ENCODE results near the gene CD34.

CD34 gene

GRCh38 chr1:207898836-207899235 lies 12.1 kb downstream of the CD34 start:
- no peaks in the 10 kb centered on the region for H3K9me3 ChIP-seq (ENCODE audit: severe bottlenecking)
- no peak overlapping the region for H3K27ac ChIP-seq (ENCODE audit: poor library complexity, severe bottlenecking)
- no peak for DNase-seq (ENCODE audit: low spot score)
- no peaks in the 10 kb centered on the region for H3K36me3 ChIP-seq (ENCODE audit: low read depth)
- no peaks in the 10 kb centered on the region for H3K27me3 ChIP-seq (ENCODE audit: insufficient read depth, poor library complexity, severe bottlenecking)
- no peak overlapping the region for H3K4me3 ChIP-seq (ENCODE audit: severe bottlenecking)
- no peak for ATAC-seq (ENCODE audit: low read depth)
- H3K4me1 ChIP-seq (ENCODE audit: insufficient read depth, poor library complexity, severe bottlenecking) = no peaks in the 10 kb centered on the region
- TF ChIP-seq, protein P1, sequence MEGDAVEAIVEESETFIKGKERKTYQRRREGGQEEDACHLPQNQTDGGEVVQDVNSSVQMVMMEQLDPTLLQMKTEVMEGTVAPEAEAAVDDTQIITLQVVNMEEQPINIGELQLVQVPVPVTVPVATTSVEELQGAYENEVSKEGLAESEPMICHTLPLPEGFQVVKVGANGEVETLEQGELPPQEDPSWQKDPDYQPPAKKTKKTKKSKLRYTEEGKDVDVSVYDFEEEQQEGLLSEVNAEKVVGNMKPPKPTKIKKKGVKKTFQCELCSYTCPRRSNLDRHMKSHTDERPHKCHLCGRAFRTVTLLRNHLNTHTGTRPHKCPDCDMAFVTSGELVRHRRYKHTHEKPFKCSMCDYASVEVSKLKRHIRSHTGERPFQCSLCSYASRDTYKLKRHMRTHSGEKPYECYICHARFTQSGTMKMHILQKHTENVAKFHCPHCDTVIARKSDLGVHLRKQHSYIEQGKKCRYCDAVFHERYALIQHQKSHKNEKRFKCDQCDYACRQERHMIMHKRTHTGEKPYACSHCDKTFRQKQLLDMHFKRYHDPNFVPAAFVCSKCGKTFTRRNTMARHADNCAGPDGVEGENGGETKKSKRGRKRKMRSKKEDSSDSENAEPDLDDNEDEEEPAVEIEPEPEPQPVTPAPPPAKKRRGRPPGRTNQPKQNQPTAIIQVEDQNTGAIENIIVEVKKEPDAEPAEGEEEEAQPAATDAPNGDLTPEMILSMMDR (IDR thresholded peaks at IDR 0.05; ENCODE audit: poor library complexity, severe bottlenecking) = no peak

DNA sequence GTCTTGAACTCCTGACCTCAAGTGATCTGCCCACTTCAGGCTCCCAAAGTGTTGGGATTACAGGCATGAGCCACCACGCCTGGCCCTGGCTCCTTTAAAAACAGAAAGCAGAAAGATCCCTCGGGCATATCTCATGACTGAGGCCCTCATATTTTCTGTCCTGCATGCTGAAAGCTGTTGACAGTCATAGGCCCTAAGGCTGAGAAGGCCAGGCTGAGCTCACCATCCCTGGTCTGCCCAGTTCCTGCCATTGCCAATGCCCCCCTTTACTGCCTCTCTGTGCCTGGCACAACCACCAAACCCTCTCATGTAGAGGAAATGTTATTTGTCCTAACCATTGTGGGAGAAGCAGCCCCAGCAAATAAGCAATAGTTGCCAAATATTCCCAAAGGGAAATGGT lies 12.7 kb downstream of the CD34 start:
- no peak for DNase-seq (ENCODE audit: low spot score)
- no peaks in the 10 kb centered on the region for H3K4me1 ChIP-seq (ENCODE audit: insufficient read depth, poor library complexity, severe bottlenecking)
- no peak overlapping the region for H3K4me3 ChIP-seq (ENCODE audit: severe bottlenecking)
- no peaks in the 10 kb centered on the region for H3K36me3 ChIP-seq (ENCODE audit: low read depth)
- no peak for ATAC-seq (ENCODE audit: low read depth)
- H3K9me3 ChIP-seq (ENCODE audit: severe bottlenecking) = no peaks in the 10 kb centered on the region
- no peaks in the 10 kb centered on the region for H3K27me3 ChIP-seq (ENCODE audit: insufficient read depth, poor library complexity, severe bottlenecking)
- TF ChIP-seq, protein P1 (IDR thresholded peaks at IDR 0.05; ENCODE audit: poor library complexity, severe bottlenecking) = no peak
- no peak overlapping the region for H3K27ac ChIP-seq (ENCODE audit: poor library complexity, severe bottlenecking)

DNA sequence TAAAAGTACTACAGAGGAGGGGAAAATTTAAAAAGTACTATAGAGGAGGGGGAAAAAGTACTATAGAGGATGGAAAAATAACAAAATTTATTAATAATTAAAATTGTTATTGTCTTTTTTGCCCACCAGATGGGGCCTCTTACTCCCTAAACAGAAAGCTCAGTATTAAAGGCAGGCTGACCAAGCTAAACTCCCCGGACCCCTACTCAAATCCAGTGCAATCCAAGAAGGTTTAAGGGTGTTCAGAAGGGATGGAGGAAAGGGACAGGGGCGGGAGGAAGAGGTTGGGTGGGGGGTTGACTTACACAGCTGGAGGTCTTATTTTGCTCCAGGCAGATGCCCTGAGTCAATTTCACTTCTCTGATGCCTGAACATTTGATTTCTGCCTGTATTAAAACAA lies 13.7 kb downstream of the CD34 start:
- no peak overlapping the region for H3K27ac ChIP-seq (ENCODE audit: poor library complexity, severe bottlenecking)
- no peaks in the 10 kb centered on the region for H3K9me3 ChIP-seq (ENCODE audit: severe bottlenecking)
- no peak overlapping the region for H3K4me3 ChIP-seq (ENCODE audit: severe bottlenecking)
- ATAC-seq (ENCODE audit: low read depth) (no peak), DNase-seq (ENCODE audit: low spot score) (no peak)
- H3K27me3 ChIP-seq (ENCODE audit: insufficient read depth, poor library complexity, severe bottlenecking) = no peaks in the 10 kb centered on the region
- TF ChIP-seq, protein P1 (IDR thresholded peaks at IDR 0.05; ENCODE audit: poor library complexity, severe bottlenecking) = peak; percentile 39
- H3K4me1 ChIP-seq (ENCODE audit: insufficient read depth, poor library complexity, severe bottlenecking) = no peaks in the 10 kb centered on the region
- no peaks in the 10 kb centered on the region for H3K36me3 ChIP-seq (ENCODE audit: low read depth)

DNA sequence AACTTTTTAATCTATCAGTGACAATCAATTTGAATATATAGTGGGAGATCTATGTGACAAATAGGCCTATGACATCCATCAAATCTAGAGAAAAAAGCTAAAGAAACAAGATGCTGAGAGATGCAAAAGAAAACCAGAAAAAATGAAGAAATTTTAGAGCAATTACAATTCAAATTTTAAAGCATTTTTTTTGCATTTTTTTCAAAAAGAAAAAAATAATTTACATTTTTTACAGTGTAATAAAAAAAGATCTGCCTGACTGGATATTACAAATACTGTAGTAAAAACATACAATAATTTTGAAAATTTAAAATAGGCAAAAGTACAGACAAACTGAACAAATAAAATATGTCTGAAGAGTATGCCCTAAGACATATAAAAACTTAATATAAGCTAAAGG lies 14.4 kb downstream of the CD34 start:
- Histone ChIP-seq H3K4me3 (ENCODE audit: severe bottlenecking) (no peak overlapping the region), H3K4me1 (ENCODE audit: insufficient read depth, poor library complexity, severe bottlenecking) (no peaks in the 10 kb centered on the region), H3K36me3 (ENCODE audit: low read depth) (no peaks in the 10 kb centered on the region), H3K27me3 (ENCODE audit: insufficient read depth, poor library complexity, severe bottlenecking) (no peaks in the 10 kb centered on the region), H3K9me3 (ENCODE audit: severe bottlenecking) (no peaks in the 10 kb centered on the region), H3K27ac (ENCODE audit: poor library complexity, severe bottlenecking) (no peak overlapping the region)
- TF ChIP-seq, protein P1 (IDR thresholded peaks at IDR 0.05; ENCODE audit: poor library complexity, severe bottlenecking) = no peak
- ATAC-seq (ENCODE audit: low read depth) (no peak), DNase-seq (ENCODE audit: low spot score) (no peak)

- H3K27ac ChIP-seq (ENCODE audit: poor library complexity, severe bottlenecking) = no peak overlapping the region
- no peak for ATAC-seq (ENCODE audit: low read depth)
- H3K36me3 ChIP-seq (ENCODE audit: low read depth) = no peaks in the 10 kb centered on the region
- no peak for DNase-seq (ENCODE audit: low spot score)
- no peak overlapping the region for H3K4me3 ChIP-seq (ENCODE audit: severe bottlenecking)
- no peaks in the 10 kb centered on the region for H3K27me3 ChIP-seq (ENCODE audit: insufficient read depth, poor library complexity, severe bottlenecking)
- peaks cover 7% of the 10 kb centered on the region for H3K4me1 ChIP-seq (ENCODE audit: insufficient read depth, poor library complexity, severe bottlenecking)
- H3K9me3 ChIP-seq (ENCODE audit: severe bottlenecking) = no peaks in the 10 kb centered on the region
- TF ChIP-seq, protein P1 (IDR thresholded peaks at IDR 0.05; ENCODE audit: poor library complexity, severe bottlenecking) = no peak
Measured at GRCh38 chr1:207894704-207895103, 16.2 kb downstream of the CD34 start.
